GM21737 (cell line): Measurements from ENCODE around the gene DKC1.
"Not testable (repeated sequence)": the region's sequence is repeated elsewhere in the genome, so short reads cannot be mapped to it uniquely, and the experiment has no call there.

Experiments
- ATAC-seq: cut with Tn5 transposase; IDR thresholded peaks from one replicate; pipeline ENCODE4 v1.9.1; 2021; ENCODE audit warnings: mild to moderate bottlenecking, moderate library complexity; ENCODE audit not compliant: unreplicated experiment

The DKC1 gene

GRCh38 chrX:154817048-154817618 lies 54.5 kb downstream of the DKC1 start:
- ATAC-seq: not testable (repeated sequence)

GRCh38 chrX:154818916-154819770 lies 56.5 kb downstream of the DKC1 start:
- no peak for ATAC-seq

- no peak for ATAC-seq
Observed at GRCh38 chrX:154819771-154820341, 57.2 kb downstream of the DKC1 start.

DNA sequence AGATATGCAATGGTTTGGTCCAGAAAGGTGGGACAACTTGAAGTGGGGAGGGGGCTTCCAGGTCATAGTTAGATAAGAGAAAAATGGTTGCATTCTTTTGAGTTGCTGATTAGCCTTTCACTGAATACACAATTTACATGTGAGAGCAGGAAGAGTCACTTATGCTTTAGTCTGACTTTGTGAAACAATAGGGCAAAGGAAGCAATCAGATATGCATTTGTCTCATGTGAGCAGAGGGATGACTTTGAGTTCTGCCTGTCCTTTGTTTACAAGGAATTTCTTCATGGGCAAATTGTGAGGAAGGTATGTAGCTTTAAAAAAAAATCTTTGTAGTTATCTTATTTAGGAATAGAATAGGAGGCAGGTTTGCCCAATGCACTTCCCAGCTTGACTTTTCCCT lies 58.9 kb downstream of the DKC1 start:
- no peak for ATAC-seq

DNA sequence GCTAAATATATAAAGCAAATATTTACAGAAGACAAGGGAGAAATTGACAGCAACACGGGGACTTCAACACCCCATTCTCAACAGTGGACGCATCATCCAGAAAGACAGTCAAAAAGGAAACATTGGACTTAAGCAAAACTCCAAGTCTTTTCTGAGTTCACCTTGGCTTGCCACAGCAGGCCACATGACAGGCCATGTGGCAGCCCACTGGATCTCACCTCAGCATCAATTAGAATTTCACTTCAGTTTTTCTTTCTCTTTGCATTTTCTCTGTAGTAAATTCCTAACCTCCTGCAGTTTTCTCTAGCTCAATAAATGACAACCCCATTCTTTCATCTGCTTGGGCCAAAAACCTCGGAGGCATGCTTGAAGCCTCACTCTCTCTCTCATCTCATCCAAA lies 59.4 kb downstream of the DKC1 start:
- no peak for ATAC-seq

- no peak for ATAC-seq
Observed at GRCh38 chrX:154824638-154825037, 62.0 kb downstream of the DKC1 start.

DNA sequence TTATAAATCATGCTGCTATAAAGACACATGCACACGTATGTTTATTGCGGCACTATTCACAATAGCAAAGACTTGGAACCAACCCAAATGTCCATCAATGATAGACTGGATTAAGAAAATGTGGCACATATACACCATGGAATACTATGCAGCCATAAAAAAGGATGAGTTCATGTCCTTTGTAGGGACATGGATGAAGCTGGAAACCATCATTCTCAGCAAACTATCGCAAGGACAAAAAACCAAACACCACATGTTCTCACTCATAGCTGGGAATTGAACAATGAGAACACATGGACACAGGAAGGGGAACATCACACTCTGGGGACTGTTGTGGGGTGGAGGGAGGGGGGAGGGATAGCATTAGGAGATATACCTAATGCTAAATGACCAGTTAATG lies 62.9 kb downstream of the DKC1 start:
- ATAC-seq: not testable (repeated sequence)
